Activated CD4-positive, CD25-positive, alpha-beta regulatory T cell treated with anti-CD3 and anti-CD28 coated beads, Interleukin-2, amount 50 U/mL, for 72 hours (primary cell): ENCODE measurements around the gene LBHD2.
"Not testable (repeated sequence)": the region's sequence is repeated elsewhere in the genome, so short reads cannot be mapped to it uniquely, and the experiment has no call there.

Experiments
- DNase-seq: peaks from one replicate; pipeline ENCODE4 v3.0.0; 2021

The LBHD2 gene

DNA sequence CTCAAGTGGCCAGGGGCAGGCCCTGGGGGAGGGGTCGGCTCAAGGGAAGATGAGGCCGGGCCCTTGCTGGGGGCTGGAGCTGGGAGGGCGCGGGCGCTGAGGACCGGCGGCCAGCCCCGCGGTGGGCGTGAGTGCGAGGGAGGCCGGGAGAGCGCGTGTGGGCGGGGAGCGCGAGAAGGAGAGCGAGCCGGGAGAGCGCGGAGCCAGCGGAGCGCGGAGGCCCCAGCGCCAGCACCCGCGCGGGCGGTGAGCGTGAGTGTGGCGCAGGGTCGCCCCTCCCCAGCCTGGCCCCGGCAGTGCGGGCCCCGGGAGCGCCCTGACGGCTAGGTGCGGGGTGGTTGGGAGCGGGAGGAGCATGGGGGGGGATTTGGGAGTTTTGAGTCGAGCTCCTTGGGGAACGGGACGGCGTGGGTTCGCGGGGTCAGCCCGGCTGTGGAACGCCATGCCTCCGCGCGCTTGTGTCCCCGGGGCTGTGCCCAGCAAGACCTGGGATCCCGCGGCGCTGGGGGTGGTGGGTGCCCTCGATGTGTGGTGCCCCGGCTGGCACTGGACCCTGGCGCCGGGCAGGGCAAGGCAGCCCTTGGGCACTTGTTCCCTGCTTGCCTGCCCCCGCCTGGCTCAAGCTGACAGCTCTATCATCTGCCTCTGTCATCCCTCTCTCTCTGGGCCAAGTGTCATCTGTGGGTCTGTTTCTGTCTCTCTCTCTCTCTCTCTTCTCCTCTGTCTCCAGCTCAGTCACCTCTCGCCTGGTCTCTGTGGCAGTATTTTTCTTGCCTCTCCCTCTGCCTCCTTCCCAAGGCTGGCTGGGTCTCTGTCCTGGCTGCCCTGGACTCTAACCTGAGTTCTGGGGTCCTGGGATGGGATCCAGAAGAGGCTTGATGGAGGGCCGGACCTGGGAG is at the start of gene LBHD2:
Gene LBHD2 (plus strand): TSS at position 190 of the 899 bp plus-strand sequence. CDS start 1,803 bp downstream, outside the sequence.
- no peak for DNase-seq

DNA sequence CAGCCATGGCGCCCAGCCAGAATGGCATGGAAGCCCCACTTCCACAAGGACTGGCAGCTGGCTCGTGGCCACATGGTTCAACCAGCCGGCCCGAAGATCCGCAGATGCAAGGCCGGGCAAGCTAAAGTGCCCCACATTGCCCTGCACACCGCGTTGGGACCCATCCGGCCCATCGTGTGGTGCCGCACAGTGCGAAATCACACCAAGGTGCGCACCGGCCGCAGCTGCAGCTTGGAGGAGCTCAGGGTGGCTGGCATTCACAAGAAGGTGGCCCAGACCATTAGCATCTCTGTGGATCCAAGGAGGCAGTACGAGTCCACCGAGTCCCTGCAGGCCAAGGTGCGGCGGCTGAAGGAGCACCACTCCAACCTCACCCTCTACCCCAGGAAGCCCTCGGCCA is 42.5 kb upstream of the LBHD2 start:
- DNase-seq = no peak

DNA sequence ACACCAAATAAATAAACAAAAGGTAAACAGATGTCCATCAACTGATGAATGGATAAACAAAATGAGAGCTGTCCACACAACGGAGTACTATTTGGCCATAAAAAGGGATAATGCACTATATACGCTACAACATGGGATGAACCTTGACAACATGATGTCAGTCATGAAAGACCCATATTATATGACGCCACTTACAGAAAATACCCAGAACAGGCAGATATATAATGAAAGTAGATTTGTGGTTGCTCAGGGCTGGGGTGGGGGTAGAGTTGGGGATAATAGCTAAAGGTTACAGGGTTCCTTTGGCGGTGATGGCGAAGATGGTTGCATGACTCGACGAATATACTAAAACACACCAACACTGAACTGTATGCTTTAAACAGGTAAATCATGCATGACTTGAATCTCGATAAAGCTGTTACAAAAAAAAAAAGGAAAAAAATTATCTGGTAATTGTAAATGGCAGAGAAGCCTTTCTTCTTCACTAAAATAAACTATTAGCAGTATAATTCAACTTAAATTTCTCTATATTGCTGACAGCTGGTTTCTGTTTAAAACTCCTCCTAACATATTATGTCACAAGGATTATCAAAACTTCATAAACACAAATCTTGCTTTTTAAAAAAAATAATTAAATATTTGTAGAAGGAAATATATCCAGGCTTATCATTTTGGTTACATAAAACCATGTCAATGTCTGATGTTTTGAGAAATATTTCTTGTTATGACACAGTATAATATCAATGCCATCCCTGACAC is 40.6 kb upstream of the LBHD2 start:
- no peak for DNase-seq

DNA sequence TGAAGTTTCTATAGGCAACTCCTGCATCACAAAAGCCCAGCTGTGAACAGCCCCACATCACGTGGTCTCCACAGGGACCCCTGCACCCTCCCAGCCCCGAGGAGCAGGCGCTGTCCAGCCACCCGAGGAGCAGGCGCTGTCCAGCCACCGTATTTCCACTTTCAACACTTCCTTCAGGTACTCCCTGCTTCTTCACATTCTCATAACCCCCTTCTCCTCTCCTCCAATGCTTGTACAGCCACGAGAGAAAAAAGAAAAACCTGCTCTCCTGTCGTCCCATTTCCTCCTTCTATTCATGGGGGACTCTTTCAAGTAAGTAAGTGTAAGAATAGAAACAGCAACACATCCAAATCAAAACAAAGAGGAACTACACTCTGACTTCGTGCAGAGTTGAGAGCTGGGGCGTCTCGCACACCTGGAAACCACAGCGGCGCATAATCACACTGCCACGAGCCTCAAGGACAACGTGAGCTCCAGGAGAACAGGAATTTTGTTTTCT is 38.6 kb upstream of the LBHD2 start:
- no peak for DNase-seq

DNA sequence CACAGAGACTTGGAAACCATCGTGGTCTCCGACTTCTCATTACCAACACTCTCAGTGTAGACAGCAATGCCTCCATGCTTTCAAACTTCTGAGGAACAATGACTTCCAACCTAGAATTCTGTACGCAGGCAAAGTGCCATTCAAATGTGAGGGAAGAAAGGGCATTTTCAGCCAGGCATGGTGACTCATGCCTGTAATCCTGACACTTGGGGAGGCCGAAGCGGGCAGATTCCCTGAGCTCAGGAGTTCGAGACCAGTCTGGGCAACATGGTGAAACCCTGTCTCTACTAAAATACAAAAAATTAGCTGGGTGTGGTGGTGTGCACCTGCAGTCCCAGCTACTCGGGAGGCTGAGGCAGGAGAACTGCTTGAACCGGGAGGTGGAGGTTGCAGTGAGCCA is 36.6 kb upstream of the LBHD2 start:
- not testable (repeated sequence) for DNase-seq

DNA sequence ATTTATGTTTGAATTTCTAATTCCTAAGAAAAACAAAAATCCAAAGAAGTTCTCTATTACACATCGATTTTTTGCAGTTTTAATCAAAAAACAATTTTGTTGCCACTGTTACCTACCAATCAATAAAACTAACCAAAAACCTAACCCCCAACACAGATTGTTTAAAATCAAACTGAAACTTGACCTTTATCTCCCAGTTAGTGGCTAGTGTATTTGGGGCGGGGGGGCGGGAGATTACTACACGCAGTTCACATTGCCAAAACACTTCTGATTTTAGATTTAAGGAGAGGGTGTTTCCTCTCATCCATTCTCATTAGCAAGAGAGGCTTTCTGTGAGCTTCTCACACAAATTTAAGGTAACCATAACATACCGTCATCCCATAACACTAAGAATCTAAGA is 33.1 kb upstream of the LBHD2 start:
- DNase-seq = no peak

DNA sequence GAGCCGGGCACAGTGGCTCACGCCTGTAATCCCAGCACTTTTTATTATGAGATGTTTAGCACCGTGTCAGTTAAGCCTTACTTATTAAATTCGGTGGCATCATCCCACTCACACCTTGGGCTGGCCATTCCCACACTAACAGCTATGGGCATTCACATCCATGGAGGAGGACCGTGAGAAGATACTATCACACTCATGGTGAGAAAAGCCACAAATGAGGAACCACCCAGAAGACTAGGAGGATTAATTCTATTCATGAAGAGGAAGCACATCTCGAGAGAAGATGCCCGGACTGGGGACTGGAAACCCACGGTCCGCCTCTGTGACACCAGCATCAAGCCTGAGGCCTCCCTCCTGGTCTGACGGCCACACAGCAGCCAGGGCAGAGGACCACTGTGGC is 31.6 kb upstream of the LBHD2 start:
- no peak for DNase-seq

DNA sequence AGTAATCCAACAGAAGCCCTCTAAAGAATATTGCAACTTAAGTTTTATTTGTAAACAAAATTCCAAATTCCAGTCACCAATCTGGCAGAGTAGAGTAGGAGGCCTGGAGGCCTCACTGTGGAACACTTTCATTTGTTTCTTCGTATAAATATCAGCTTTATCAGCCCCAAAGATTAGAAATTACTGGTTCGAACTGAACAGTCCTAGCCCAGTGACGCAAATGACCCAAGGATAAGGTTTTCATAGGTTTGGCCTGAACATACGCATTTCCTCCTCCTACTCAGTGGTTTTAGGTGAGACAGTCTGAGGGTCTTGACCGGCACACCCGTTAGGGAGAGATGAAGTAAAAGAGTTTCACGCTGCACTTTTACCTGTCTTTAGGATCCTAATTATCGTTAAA is 28.3 kb upstream of the LBHD2 start:
- DNase-seq = no peak

DNA sequence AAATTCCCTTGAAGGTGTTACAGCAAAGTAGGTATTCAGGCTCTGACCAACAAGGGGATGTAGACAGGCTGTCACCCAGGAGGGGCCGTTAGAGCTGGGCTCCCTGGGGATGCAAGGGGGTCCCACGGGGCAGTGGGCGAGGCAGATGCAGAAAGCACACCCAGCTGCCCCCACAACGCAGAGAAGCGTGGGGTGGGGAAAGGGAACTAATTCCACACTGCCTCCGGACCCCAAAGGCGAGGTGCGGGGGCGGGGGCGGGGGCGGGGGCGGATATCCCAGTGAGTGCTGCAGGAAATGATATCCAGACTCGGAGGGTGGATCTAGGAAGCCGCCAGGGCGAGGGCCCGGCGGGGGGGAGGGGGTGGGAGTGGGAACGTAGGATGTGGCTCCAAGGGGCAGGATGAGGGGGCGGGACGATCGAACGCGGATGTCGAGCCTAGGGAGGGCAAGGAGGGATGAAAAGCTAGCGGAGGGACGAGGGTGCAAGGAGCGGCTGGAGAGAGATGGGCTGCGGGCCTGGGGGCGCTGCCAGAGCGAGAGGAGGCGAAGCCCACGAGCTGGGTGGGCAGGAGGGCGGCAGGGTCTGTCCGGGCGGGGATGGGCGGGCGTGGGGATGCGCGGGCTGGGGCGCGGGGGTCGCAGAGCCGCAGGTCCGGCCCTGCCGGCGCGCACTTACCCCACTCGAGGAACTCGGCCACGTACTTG is 27.5 kb upstream of the LBHD2 start:
- no peak for DNase-seq

DNA sequence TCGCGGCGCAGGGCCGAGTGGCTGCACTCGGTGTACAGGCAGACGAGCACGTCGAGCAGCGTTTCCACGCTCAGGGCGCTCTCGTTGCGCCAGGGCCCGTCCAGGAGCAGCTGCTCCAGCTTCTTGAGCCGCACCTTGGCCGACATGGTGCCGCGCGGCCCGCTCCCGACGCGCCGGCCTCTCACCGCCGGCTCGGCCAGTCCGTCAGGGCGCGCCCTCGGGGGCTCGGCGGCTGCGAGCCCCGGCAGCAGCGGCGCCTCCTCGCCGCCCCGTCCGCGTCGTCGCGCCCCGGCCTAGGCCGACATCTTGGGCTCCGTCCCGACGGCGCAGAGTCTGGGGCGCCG is 27.0 kb upstream of the LBHD2 start:
- DNase-seq = no peak

DNA sequence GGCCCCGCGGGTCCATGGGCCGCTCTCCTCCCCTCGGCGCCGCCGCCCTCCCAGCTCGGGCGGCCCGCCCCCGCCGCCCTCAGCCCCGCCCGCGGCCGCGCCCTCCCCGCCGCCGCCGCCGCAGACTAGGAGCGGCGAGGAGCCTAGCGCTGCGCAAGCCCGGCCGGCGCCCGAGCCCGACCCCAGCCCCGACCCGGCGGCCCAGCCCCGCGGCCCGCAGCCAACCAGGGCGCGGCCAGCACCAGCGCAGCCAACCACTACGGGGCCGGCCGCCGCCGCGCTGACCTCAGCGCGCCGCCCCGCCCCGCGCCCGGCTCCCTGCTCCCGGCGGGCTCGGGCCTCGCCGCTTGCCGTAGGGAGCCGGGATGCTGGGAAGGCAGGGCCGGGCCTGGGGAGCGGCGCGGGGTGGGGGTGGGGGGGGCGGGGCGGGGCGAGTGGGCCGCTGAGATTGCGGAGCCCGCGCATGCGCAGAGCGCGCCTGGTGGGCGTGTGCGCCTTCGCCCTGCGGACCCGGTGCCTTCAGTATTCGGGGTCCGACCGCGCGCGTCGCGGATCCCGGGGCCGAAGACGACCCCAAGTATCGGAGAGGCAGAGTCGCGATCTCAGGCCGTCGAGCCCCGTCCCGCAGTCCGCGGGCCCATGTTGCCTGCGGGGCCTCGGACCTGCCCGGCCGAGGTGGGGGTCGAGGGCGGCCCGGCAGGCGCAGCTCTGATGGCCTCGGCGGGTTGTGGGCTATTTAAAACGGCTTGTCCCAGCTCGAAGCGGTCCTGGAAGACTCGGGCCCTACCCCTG is 26.4 kb upstream of the LBHD2 start, which contains the start of gene CDC42BPB:
Gene CDC42BPB (minus strand): TSS at position 178 of the 792 bp plus-strand sequence. CDS start 376 bp downstream, outside the sequence.
- DNase-seq = peak; percentile 67

DNA sequence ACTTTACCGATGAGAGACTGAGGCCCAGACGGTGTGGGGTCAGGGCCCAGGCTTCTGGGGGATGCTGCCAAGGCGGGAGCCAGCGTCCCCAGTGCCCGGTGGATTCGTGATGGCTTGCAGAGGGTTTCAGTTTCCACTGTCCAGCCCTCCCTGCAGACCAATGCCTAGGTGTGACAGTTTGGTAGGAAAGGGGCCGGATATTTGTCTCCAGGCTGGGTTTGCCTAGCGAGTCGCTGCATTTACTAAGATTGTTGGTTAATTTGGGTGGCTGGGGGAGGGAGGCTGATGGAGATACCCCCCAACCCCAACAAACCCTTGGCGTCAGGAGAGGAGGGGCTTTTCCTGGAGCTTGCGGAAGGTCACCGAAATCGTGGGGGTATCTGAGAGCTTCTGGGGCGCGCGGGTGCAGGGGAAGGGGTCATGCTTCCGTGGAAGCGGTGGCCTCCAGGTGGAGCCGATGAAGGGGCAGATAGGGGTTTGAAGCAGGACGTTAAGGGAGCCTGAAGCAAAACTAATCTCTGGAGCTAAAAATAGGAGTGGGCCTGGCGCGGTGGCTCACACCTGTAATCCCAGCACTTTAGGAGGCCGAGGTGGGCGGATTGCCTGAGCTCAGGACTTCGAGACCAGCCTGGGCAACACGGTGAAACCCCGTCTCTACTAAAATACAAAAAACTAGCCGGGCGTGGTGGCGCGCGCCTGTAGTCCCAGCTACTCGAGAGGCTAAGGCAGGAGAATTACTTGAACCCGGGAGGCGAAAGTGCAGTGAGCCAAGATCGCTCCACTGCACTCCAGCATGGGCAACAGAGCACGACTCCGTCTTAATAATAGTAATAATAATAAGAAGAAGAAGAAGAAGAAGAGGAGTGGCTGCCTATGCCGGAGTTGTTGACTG is 25.6 kb upstream of the LBHD2 start:
- no peak for DNase-seq

DNA sequence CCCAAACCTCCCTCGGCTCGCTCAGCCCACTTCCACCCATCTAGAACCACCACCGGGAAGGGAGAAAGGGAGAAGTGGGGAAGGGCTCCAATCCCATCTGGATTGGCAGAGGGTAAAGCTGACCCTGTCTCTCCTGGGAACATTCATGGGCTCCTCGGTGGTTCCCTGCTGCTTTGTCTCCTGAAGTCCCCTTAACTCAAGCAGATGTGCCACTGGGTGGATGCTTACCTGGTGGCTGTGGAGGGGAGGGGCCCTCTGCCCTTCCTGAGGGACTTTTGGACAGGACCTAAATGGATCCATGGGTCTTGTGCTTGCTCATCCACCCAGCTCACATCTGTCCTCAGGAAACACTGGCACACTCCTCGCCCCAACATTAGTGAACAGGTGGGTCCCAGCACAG is 24.5 kb upstream of the LBHD2 start:
- DNase-seq = no peak

DNA sequence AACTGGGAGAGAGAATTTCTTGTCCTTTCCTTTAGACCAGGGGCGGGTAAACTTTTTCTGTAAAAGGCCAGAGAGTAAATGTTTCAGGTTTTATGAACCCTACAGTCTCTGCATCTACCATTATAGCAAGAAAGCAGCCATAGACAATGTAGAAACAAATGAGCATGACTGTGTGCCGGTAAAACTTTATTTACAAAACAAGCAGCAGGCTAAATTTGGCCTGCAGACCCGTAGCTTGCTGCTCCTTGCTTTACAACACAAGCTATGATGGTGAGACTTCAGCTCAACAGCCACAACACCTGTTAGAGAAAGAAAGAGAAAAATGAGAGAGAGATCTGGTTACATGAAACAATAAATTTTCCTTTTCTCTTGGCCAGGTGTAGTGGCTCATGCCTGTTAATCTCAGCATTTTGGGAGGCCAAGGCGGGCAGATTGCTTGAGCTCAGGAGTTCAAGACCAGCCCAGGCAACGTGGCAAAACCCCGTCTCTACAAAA is 22.5 kb upstream of the LBHD2 start:
- DNase-seq = no peak

DNA sequence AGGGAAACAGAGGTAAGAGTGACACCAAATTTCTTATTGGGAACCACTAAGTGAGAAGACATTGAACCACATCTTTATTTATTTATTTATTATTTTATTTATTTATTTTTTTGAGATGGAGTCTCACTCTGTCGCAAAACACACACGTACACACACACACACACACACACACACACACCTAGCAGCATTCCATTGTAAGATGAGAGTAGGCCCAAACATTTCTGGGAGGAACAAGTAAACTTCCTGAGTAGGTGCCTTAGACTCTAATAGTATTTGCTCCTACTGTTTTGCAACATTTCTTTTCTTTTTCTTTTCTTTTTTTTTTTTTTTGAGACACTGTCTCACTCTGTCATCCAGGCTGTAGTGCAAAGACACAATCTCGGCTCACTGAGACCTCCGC is 19.6 kb upstream of the LBHD2 start:
- no peak for DNase-seq

DNA sequence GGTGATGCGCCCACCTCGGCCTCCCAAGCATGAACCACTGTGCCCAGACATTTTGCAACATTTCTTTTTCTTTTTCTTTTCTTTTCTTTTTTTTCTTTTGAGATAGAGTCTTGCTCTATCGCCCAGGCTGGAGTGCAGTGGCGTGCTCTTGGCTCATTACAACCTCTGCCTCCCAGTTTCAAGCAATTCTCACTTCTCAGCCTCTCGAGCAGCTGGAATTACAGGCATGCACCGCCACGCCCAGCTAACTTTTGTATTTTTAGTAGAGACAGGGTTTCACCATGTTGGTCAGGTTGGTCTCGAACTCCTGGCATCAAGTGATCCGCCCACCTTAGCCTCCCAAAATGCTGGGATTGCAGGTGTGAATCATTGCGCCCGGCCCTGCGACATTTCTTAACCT is 19.0 kb upstream of the LBHD2 start:
- DNase-seq = no peak

DNA sequence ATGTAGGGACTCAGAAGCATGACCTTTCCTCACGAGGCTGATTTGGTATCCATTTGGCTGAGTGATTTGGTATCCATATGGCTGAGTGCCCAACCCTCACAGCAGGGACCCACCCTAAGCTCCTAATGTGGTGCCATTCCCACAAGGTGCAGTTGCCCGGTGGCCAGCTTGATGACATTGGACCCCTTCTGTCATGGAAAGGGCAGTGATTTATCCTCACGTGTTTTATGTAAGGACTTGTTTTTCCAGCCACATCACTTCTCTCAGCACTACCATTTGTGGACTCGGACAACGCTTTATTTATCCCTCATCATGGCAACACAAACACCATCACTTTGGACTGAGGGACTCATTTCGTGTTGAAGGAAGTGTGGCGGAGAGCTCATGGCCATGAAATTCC is 18.1 kb upstream of the LBHD2 start:
- DNase-seq = no peak

DNA sequence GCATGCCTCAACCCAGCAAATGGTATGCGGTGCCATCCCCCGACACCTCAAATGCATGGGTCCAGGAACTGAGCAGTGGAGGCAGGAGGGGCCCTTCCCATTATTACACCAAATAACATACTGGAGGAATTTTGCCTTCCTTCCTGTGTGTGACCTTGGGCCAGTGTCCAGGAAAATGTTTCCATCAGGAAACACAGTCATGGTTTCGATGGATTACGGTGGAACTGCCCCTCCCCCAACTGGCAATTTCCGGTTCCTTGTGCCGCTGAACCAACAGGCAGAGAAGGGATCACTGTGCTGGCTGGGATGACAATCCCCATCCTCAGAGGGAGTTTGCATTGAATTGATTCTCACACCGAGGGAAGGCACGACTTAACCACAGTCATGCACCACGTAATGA is 17.6 kb upstream of the LBHD2 start:
- DNase-seq = no peak

DNA sequence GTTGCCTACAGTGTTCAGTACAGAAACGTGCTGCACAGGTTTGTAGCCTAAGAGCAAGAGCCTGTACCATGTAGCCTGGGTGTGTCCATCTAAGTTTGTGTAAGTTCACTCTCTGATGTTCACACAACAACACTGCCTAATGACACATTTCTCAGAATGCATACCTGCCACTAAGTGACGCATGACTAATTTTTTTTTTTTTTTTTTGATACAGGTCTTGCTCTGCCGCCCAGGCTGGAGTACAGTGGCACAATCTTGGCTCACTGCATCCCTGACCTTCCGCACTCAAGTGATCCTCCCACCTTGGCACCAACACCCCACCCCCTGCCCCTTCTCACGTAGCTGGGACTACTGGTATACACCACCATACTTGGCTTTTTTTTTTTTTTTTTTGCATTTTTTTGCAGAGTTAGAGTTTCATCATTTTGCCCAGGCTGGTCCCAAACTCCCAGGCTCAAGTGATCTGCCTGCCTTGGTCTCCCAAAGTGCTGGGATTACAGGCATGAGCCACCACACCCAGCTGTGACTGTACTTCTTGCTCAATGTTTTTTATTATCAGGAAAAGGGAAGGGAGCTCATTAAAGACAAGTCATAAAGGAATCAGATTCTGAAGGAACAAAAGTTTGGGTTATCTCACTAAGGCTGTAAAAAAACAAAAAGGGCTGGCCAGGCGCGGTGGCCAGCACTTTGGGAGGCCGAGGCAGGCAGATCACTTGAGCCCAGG is 16.6 kb upstream of the LBHD2 start:
- DNase-seq = no peak

DNA sequence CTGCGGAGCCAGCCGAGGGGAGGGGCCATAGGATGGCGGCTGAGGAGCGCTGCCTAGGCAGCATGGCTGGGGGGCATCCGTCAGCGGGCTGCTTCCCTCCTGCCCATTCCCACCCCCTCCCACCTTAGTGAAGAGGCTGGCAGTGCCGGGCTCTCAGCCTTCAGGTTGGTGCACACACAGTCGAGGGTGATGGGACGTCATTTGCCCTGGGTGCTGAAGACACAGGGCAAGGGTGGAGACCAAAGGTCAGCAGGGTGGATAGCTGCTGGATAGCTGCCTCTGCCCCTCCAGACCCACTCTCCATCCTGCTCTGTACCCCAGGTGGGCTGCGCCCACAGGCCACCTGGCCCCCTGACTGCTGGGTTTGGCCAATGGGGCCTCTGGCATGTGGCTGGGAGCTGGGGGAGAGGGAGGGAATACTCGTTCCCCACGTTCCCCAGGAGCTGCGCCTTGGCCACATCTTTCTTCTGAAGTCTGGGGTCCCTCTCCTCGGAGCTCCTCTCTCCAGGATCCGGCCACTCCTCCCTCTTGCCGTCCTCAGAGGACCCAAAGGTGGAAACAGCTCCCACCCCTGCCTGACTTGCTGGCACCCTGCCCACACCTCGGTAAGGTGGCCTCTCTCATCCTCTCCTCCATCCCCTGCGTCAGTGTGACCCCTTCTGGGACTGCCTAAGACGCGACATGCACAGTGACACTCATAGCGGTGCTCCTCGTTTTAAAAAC is 15.5 kb upstream of the LBHD2 start:
- no peak for DNase-seq
